ENCODE results near the gene RHBDF1.

GRCh38 chr16:36336-36984, 36.0 kb downstream of the RHBDF1 start:
- no peak for TF ChIP-seq POLR2AphosphoS5 (IDR thresholded peaks at IDR 0.05; ENCODE audit: low read depth)
- TF ChIP-seq, protein P1, sequence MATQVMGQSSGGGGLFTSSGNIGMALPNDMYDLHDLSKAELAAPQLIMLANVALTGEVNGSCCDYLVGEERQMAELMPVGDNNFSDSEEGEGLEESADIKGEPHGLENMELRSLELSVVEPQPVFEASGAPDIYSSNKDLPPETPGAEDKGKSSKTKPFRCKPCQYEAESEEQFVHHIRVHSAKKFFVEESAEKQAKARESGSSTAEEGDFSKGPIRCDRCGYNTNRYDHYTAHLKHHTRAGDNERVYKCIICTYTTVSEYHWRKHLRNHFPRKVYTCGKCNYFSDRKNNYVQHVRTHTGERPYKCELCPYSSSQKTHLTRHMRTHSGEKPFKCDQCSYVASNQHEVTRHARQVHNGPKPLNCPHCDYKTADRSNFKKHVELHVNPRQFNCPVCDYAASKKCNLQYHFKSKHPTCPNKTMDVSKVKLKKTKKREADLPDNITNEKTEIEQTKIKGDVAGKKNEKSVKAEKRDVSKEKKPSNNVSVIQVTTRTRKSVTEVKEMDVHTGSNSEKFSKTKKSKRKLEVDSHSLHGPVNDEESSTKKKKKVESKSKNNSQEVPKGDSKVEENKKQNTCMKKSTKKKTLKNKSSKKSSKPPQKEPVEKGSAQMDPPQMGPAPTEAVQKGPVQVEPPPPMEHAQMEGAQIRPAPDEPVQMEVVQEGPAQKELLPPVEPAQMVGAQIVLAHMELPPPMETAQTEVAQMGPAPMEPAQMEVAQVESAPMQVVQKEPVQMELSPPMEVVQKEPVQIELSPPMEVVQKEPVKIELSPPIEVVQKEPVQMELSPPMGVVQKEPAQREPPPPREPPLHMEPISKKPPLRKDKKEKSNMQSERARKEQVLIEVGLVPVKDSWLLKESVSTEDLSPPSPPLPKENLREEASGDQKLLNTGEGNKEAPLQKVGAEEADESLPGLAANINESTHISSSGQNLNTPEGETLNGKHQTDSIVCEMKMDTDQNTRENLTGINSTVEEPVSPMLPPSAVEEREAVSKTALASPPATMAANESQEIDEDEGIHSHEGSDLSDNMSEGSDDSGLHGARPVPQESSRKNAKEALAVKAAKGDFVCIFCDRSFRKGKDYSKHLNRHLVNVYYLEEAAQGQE (IDR thresholded peaks at IDR 0.05; ENCODE audit: insufficient replicate concordance, low read depth), result no peak
- no peak for TF ChIP-seq CTCF (IDR thresholded peaks at IDR 0.05; ENCODE audit: insufficient read depth, low read length)
